Gastroesophageal sphincter (tissue), 3 donors: ENCODE measurements around the gene DCXR.

Experiments
- CTCF ChIP-seq, 4 experiments: fragments of 200-600 bp in 2 of 4; fragments of 450-650 bp in 2 of 4; sonication (generic) in 1 of 4; IDR thresholded peaks; one replicate each; pipeline ENCODE4 v1.5.1; 2017 to 2019; ENCODE audit warnings: antibody characterized with exemption in 4 of 4, mild to moderate bottlenecking in 2 of 4, moderate library complexity in 2 of 4
- POLR2AphosphoS5 ChIP-seq: sonication (generic); formaldehyde crosslinking; IDR thresholded peaks from one replicate; pipeline ENCODE4 v1.6.1; 2017; ENCODE audit warnings: antibody characterized with exemption

- TF ChIP-seq CTCF (IDR thresholded peaks at IDR 0.05) (no peak), POLR2AphosphoS5 (no peak)
These were observed 18.6 kb upstream of the DCXR start for GRCh38 chr17:82055965-82056728.
